Endothelial cell (in vitro differentiated cells): Measurements from ENCODE around the gene NPHS1. TPM values are rescaled to one million over a fixed set of nuclear protein-coding genes. Genes with fewer than 3 reads are reported as not detected.
"Not testable (repeated sequence)": the region's sequence is repeated elsewhere in the genome, so short reads cannot be mapped to it uniquely, and the experiment has no call there.

ENCODE experiments used
- DNase-seq: peaks from one replicate; pipeline ENCODE4 v3.0.0; 2021; ENCODE audit warnings: low spot score
- H3K27ac Mint-ChIP-seq: one replicate; pipeline ENCODE4 v1.8.0; 2021; ENCODE audit warnings: mixed read lengths, inconsistent platforms; ENCODE audit not compliant: unreplicated experiment
- H3K27me3 Mint-ChIP-seq: one replicate; pipeline ENCODE4 v1.8.0; 2021; ENCODE audit warnings: mild to moderate bottlenecking, moderate library complexity, mixed read lengths, inconsistent platforms; ENCODE audit not compliant: unreplicated experiment
- H3K36me3 Mint-ChIP-seq: one replicate; pipeline ENCODE4 v1.8.0; 2021; ENCODE audit warnings: mild to moderate bottlenecking, low read depth, mixed read lengths, inconsistent platforms; ENCODE audit not compliant: unreplicated experiment
- H3K4me1 Mint-ChIP-seq: one replicate; pipeline ENCODE4 v1.8.0; 2021; ENCODE audit warnings: mild to moderate bottlenecking, mixed read lengths, inconsistent platforms; ENCODE audit not compliant: unreplicated experiment
- H3K4me3 Mint-ChIP-seq: one replicate; pipeline ENCODE4 v1.8.0; 2021; ENCODE audit warnings: mild to moderate bottlenecking, mixed read lengths, inconsistent platforms; ENCODE audit not compliant: unreplicated experiment
- H3K9me3 Mint-ChIP-seq: one replicate; pipeline ENCODE4 v1.8.0; 2021; ENCODE audit warnings: mixed read lengths, inconsistent platforms; ENCODE audit not compliant: unreplicated experiment
- total RNA-seq: library from RNA; stranded (reverse); fragmentation: NEBNext Ultra II Directional; extraction: Animal tissue kit (Norgen Biotek cat#: 25700); gene quantifications from one replicate; pipeline ENCODE4 v1.2.1, GENCODE V29; 2021; ENCODE audit not compliant: unreplicated experiment
- TF ChIP-seq, protein P1 (sequence below): fragments of 200-600 bp; sonication (generic); IDR thresholded peaks from one replicate; pipeline ENCODE4 v1.5.0; 2021; ENCODE audit warnings: antibody characterized with exemption; ENCODE audit not compliant: unreplicated experiment

NPHS1 gene
- total RNA-seq, 1 donor from 2014 or later: not detected

DNA sequence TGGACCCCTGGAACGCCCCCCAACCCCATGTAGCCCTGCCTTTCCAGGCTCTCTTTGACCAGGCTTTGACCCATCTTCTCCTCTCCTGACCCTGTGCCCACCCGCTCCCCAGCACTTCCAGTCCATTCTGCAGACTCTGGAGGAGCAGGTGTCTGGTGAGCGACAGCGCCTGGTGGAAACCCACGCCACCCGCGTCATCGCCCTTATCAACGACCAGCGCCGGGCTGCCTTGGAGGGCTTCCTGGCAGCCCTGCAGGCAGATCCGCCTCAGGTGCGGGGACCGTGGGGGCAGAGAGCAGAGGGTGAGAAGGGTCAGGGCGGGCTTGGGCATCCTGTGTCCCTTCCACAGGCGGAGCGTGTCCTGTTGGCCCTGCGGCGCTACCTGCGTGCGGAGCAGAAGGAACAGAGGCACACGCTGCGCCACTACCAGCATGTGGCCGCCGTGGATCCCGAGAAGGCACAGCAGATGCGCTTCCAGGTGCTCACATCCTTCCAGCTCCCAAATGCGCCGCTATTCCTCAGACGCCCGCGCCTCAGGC lies 22.2 kb upstream of the NPHS1 start:
- H3K4me3 Mint-ChIP-seq: no peak overlapping the region
- H3K27ac Mint-ChIP-seq: no peak overlapping the region
- DNase-seq: no peak
- no peaks in the 10 kb centered on the region for H3K36me3 Mint-ChIP-seq
- peaks cover 6% of the 10 kb centered on the region for H3K4me1 Mint-ChIP-seq
- peaks cover 16% of the 10 kb centered on the region for H3K27me3 Mint-ChIP-seq
- H3K9me3 Mint-ChIP-seq: no peaks in the 10 kb centered on the region
- TF ChIP-seq, protein P1, sequence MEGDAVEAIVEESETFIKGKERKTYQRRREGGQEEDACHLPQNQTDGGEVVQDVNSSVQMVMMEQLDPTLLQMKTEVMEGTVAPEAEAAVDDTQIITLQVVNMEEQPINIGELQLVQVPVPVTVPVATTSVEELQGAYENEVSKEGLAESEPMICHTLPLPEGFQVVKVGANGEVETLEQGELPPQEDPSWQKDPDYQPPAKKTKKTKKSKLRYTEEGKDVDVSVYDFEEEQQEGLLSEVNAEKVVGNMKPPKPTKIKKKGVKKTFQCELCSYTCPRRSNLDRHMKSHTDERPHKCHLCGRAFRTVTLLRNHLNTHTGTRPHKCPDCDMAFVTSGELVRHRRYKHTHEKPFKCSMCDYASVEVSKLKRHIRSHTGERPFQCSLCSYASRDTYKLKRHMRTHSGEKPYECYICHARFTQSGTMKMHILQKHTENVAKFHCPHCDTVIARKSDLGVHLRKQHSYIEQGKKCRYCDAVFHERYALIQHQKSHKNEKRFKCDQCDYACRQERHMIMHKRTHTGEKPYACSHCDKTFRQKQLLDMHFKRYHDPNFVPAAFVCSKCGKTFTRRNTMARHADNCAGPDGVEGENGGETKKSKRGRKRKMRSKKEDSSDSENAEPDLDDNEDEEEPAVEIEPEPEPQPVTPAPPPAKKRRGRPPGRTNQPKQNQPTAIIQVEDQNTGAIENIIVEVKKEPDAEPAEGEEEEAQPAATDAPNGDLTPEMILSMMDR: no peak

DNA sequence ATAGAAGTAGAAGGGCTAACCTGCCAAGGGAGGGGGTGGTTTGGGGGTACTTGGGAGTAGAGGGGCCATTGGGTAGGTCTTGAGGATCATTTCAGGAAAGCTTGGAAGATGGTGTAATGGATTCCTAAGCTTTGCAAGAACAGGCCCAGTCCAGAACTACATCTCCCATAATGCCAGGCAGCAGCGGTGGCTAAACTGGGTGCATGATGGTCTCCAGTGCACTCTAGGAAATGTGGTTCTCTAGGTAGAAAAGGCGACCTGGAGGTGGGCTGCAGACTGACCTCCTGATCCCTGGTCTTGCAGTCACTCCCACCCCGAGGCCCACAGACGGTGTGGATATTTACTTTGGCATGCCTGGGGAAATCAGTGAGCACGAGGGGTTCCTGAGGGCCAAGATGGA lies 19.9 kb upstream of the NPHS1 start:
- H3K4me1 Mint-ChIP-seq: peaks cover 6% of the 10 kb centered on the region
- no peak overlapping the region for H3K4me3 Mint-ChIP-seq
- no peak for DNase-seq
- H3K27ac Mint-ChIP-seq: no peak overlapping the region
- peaks cover 4% of the 10 kb centered on the region for H3K36me3 Mint-ChIP-seq
- peaks cover 25% of the 10 kb centered on the region for H3K27me3 Mint-ChIP-seq
- no peaks in the 10 kb centered on the region for H3K9me3 Mint-ChIP-seq
- TF ChIP-seq, protein P1: no peak

DNA sequence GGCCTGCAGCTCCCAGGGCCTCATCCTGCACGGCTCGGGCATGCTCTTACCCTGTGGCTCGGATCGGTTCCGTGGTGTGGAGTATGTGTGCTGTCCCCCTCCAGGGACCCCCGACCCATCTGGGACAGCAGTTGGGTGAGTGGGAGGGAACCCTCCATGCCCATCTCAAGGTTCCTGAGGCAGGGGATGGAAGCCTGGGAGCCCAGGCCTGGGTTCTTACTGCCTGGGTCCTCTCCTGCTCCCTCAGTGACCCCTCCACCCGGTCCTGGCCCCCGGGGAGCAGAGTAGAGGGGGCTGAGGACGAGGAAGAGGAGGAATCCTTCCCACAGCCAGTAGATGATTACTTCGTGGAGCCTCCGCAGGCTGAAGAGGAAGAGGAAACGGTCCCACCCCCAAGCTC lies 19.3 kb upstream of the NPHS1 start:
- Mint-ChIP-seq H3K27ac (no peak overlapping the region), H3K4me3 (no peak overlapping the region), H3K9me3 (no peaks in the 10 kb centered on the region), H3K27me3 (peaks cover 26% of the 10 kb centered on the region), H3K4me1 (peaks cover 6% of the 10 kb centered on the region), H3K36me3 (peaks cover 4% of the 10 kb centered on the region)
- TF ChIP-seq, protein P1: no peak
- no peak for DNase-seq

DNA sequence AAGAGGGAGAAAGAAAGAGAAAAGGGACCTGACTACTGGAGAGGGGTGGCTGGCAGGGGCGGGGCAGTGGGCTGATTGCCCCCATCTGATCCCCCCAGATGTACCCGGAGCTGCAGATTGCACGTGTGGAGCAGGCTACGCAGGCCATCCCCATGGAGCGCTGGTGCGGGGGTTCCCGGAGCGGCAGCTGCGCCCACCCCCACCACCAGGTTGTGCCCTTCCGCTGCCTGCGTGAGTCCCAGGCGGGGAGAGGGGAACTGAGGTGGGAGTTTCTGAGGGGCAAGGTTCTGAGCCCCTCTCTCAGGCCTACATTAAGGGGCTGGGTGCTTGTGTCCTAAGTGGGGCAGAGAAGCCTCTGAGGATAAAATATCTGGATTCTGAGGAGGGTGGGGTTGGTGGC lies 18.5 kb upstream of the NPHS1 start:
- no peaks in the 10 kb centered on the region for H3K9me3 Mint-ChIP-seq
- DNase-seq: no peak
- H3K27me3 Mint-ChIP-seq: peaks cover 30% of the 10 kb centered on the region
- TF ChIP-seq, protein P1: no peak
- no peak overlapping the region for H3K27ac Mint-ChIP-seq
- H3K4me3 Mint-ChIP-seq: no peak overlapping the region
- peaks cover 6% of the 10 kb centered on the region for H3K36me3 Mint-ChIP-seq
- peaks cover 6% of the 10 kb centered on the region for H3K4me1 Mint-ChIP-seq

DNA sequence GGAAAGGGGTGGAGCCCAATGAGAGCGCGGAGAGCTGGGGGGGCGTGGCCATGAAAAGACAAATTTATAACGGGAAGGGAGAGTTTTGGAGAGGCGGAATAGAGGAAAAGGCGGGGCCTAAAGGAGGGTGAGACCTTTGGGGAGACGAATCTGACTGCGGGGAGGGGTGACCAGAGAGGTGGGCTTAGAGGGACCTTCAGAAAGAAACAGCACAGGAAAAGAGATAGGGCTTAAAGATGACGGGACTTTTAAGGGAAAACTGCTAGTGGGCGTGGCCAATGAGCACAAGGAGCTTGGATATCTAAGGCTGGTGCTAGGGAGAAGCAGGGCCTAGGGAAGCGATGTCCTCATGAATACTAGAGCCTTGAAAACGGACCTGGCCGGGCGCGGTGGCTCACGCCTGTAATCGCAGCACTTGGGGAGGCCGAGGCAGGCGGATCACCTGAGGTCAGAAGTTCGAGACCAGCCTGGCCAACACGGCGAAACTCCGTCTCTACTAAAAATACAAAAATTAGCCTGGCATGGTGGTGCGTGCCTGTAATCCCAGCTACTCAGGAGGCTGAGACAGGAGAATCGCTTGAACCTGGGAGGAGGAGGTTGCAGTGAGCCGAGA lies 17.9 kb upstream of the NPHS1 start:
- peak; percentile 43 for DNase-seq
- not testable (repeated sequence) for H3K9me3 Mint-ChIP-seq, H3K36me3 Mint-ChIP-seq, H3K4me1 Mint-ChIP-seq
- Mint-ChIP-seq H3K27me3 (peaks cover 32% of the 10 kb centered on the region), H3K27ac (peak overlapping the region; percentile 57), H3K4me3 (peak overlapping the region; percentile 83)
